ENCODE measurements around the gene SV2C.

The SV2C gene

GRCh38 chr5:76137887-76138542, 54.8 kb downstream of the SV2C start:
- Histone ChIP-seq H4K20me1 (ENCODE audit: insufficient read depth, low read length) (no peaks in the 10 kb centered on the region), H3K27me3 (ENCODE audit: insufficient read depth, low read length, poor library complexity) (peaks cover 3% of the 10 kb centered on the region), H3K4me2 (ENCODE audit: insufficient read depth, low read length) (no peak overlapping the region), H3K36me3 (ENCODE audit: insufficient read depth, low read length) (no peaks in the 10 kb centered on the region), H3K79me2 (ENCODE audit: insufficient read depth, low read length) (no peaks in the 10 kb centered on the region), H3K9ac (ENCODE audit: low read depth, low read length) (no peak overlapping the region), H3K4me3 (ENCODE audit: low read depth in 1 of 2, low read length in 2 of 2) (no peak overlapping the region), H3K9me3 (ENCODE audit: insufficient read depth, low read length, severe bottlenecking) (no peaks in the 10 kb centered on the region), H2AFZ (ENCODE audit: low read depth, low read length) (no peak overlapping the region), H3K27ac (ENCODE audit: low read length) (no peak overlapping the region), H3K4me1 (ENCODE audit: insufficient read depth, low read length) (no peaks in the 10 kb centered on the region)
- DNase-seq (no peak), ATAC-seq (ENCODE audit: insufficient read depth, low read depth) (no peak)
- no peak for TF ChIP-seq EZH2 (IDR thresholded peaks at IDR 0.05; ENCODE audit: borderline replicate concordance, low read depth, low read length, severe bottlenecking)
- TF ChIP-seq CTCF (IDR thresholded peaks at IDR 0.05; ENCODE audit: borderline replicate concordance, extremely low read depth, low read length, poor library complexity, severe bottlenecking): no peak

- H3K9ac ChIP-seq (ENCODE audit: low read depth, low read length): no peak overlapping the region
- no peaks in the 10 kb centered on the region for H3K79me2 ChIP-seq (ENCODE audit: insufficient read depth, low read length)
- ATAC-seq (ENCODE audit: insufficient read depth, low read depth) (no peak), DNase-seq (no peak)
- no peaks in the 10 kb centered on the region for H4K20me1 ChIP-seq (ENCODE audit: insufficient read depth, low read length)
- H3K4me1 ChIP-seq (ENCODE audit: insufficient read depth, low read length): no peaks in the 10 kb centered on the region
- no peak overlapping the region for H3K27ac ChIP-seq (ENCODE audit: low read length)
- H3K9me3 ChIP-seq (ENCODE audit: insufficient read depth, low read length, severe bottlenecking): no peaks in the 10 kb centered on the region
- H3K4me2 ChIP-seq (ENCODE audit: insufficient read depth, low read length): no peak overlapping the region
- no peaks in the 10 kb centered on the region for H3K27me3 ChIP-seq (ENCODE audit: insufficient read depth, low read length, poor library complexity)
- no peak overlapping the region for H3K4me3 ChIP-seq (ENCODE audit: low read depth in 1 of 2, low read length in 2 of 2)
- no peak overlapping the region for H2AFZ ChIP-seq (ENCODE audit: low read depth, low read length)
- H3K36me3 ChIP-seq (ENCODE audit: insufficient read depth, low read length): no peaks in the 10 kb centered on the region
- TF ChIP-seq EZH2 (IDR thresholded peaks at IDR 0.05; ENCODE audit: borderline replicate concordance, low read depth, low read length, severe bottlenecking): no peak
- no peak for TF ChIP-seq CTCF (IDR thresholded peaks at IDR 0.05; ENCODE audit: borderline replicate concordance, extremely low read depth, low read length, poor library complexity, severe bottlenecking)
Measured at GRCh38 chr5:76143884-76144283, 60.7 kb downstream of the SV2C start.

- DNase-seq (no peak), ATAC-seq (ENCODE audit: insufficient read depth, low read depth) (no peak)
- Histone ChIP-seq H3K27me3 (ENCODE audit: insufficient read depth, low read length, poor library complexity) (no peaks in the 10 kb centered on the region), H3K9ac (ENCODE audit: low read depth, low read length) (no peak overlapping the region), H4K20me1 (ENCODE audit: insufficient read depth, low read length) (no peaks in the 10 kb centered on the region), H3K36me3 (ENCODE audit: insufficient read depth, low read length) (no peaks in the 10 kb centered on the region), H2AFZ (ENCODE audit: low read depth, low read length) (no peak overlapping the region), H3K4me1 (ENCODE audit: insufficient read depth, low read length) (no peaks in the 10 kb centered on the region), H3K4me2 (ENCODE audit: insufficient read depth, low read length) (no peak overlapping the region), H3K9me3 (ENCODE audit: insufficient read depth, low read length, severe bottlenecking) (no peaks in the 10 kb centered on the region), H3K79me2 (ENCODE audit: insufficient read depth, low read length) (no peaks in the 10 kb centered on the region), H3K4me3 (ENCODE audit: low read depth in 1 of 2, low read length in 2 of 2) (no peak overlapping the region), H3K27ac (ENCODE audit: low read length) (no peak overlapping the region)
- TF ChIP-seq CTCF (IDR thresholded peaks at IDR 0.05; ENCODE audit: borderline replicate concordance, extremely low read depth, low read length, poor library complexity, severe bottlenecking): no peak
Measured at GRCh38 chr5:76144513-76145274, 61.5 kb downstream of the SV2C start.
